ENCODE results near the gene FAM43A.
A peak's percentile ranks its signal among the peaks of the same experiment; 100 is the strongest.

The FAM43A gene

DNA sequence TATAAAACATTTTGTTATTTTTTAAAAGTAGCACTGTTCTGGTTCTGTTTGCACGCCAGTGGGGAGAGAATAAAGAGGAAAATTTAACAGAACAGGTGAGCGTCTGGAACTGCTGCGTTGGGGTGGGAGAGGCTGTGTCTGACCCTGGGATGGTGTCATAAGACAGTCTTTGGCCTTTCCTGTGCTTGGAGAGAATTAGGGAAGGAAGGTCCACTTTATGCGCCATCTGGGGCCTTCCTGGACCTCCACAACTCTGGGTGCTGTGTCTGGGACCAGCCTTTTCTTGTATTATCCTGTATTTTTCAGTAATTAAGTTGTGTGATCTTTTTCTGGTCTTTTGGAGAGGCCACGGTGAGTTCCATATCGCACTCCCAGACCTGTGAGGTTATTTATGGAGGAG lies 3.3 kb downstream of the FAM43A start:
- Histone ChIP-seq H3K27ac (no peak overlapping the region), H3K4me3 (no peak overlapping the region)
- peak; percentile 61 for DNase-seq (ENCODE audit: low spot score)
- TF ChIP-seq, protein P1, sequence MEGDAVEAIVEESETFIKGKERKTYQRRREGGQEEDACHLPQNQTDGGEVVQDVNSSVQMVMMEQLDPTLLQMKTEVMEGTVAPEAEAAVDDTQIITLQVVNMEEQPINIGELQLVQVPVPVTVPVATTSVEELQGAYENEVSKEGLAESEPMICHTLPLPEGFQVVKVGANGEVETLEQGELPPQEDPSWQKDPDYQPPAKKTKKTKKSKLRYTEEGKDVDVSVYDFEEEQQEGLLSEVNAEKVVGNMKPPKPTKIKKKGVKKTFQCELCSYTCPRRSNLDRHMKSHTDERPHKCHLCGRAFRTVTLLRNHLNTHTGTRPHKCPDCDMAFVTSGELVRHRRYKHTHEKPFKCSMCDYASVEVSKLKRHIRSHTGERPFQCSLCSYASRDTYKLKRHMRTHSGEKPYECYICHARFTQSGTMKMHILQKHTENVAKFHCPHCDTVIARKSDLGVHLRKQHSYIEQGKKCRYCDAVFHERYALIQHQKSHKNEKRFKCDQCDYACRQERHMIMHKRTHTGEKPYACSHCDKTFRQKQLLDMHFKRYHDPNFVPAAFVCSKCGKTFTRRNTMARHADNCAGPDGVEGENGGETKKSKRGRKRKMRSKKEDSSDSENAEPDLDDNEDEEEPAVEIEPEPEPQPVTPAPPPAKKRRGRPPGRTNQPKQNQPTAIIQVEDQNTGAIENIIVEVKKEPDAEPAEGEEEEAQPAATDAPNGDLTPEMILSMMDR (IDR thresholded peaks at IDR 0.05): no peak

DNA sequence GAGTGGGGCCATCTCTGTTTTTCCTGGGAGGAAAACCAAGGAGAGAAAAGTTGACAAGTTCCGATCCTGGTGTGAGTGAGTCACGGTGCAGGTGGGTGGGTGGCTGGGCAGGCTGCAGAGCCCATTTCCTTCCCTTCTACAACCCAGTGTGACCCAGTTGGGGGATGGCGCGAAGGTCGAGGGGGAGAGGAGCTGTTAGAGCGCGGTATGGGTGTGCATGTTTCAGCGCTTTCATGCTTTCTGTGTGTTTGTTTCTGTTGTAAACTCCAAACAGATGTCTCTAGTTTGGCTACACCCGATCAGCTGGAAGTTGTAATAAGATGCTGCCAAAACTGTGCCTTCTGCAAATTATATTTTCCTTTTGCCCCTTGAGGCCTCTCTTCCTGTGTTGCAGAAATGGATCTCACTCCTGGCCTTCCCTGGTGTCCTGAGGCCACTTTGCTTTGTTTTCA lies 3.8 kb downstream of the FAM43A start:
- Histone ChIP-seq H3K27ac (peak overlapping the region in 1 of 2 donors; percentile 28), H3K4me3 (no peak overlapping the region)
- TF ChIP-seq, protein P1 (IDR thresholded peaks at IDR 0.05): no peak
- DNase-seq (ENCODE audit: low spot score): peak; percentile 62

GRCh38 chr3:194690501-194691372 lies 5.1 kb downstream of the FAM43A start:
- Histone ChIP-seq H3K4me3 (no peak overlapping the region), H3K27ac (no peak overlapping the region)
- TF ChIP-seq, protein P1 (IDR thresholded peaks at IDR 0.05): no peak
- DNase-seq (ENCODE audit: low spot score): peak; percentile 45

- Histone ChIP-seq H3K27ac (no peak overlapping the region), H3K4me3 (no peak overlapping the region)
- no peak for DNase-seq (ENCODE audit: low spot score)
- TF ChIP-seq, protein P1 (IDR thresholded peaks at IDR 0.05): no peak
These were observed 6.0 kb downstream of the FAM43A start for GRCh38 chr3:194691481-194692283.

- TF ChIP-seq, protein P1 (IDR thresholded peaks at IDR 0.05): no peak
- no peak for DNase-seq (ENCODE audit: low spot score)
- H3K4me3 ChIP-seq: no peak overlapping the region
- no peak overlapping the region for H3K27ac ChIP-seq
These were observed 11.0 kb downstream of the FAM43A start for GRCh38 chr3:194696702-194697101.

DNA sequence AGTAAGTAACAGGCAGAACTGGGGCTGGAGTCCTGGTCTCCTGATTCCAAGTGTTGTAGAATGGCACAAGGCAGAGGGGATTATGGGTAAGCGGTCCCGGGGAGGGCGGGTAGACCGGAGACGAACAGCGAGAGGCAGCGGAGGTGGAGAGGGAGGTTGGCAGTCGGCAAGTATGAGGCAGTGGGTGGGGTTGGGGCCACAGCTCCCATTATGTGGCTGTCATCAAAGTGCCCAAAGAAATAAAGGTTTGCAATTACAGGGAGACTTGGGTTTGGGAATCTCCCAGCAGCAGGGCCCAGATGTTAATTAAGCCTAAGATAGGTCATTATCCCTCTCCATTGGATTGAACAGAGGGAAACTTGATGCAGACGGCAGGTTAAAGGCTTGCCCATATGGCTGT lies 16.9 kb downstream of the FAM43A start:
- Histone ChIP-seq H3K27ac (no peak overlapping the region), H3K4me3 (no peak overlapping the region)
- no peak for DNase-seq (ENCODE audit: low spot score)
- TF ChIP-seq, protein P1 (IDR thresholded peaks at IDR 0.05): no peak
